Stomach (tissue), 9 donors: ENCODE results near the gene TMPRSS11B. TPM values are rescaled to one million over a fixed set of nuclear protein-coding genes. Genes with fewer than 3 reads are reported as not detected.
A peak's percentile ranks its signal among the peaks of the same experiment; 100 is the strongest.

ENCODE experiments used
- DNase-seq, 2 donors: peaks; one replicate each; pipeline versions ENCODE4 v3.0.0 to v3.0.0-alpha.2; 2013 to 2019
- H3K27ac ChIP-seq, 5 donors: fragments of 200-600 bp in 4 of 5; sonication (generic) in 4 of 5; one replicate each; pipeline ENCODE4 v1.5.1; 2013 to 2019; ENCODE audit warnings: mild to moderate bottlenecking in 1 of 5, moderate library complexity in 1 of 5
- H3K27me3 ChIP-seq, 3 donors: fragments of 200-600 bp; sonication (generic); one replicate each; pipeline ENCODE4 v1.5.1; 2017 to 2019; ENCODE audit warnings: mixed run types in 1 of 3
- H3K36me3 ChIP-seq, 4 donors: fragments of 200-600 bp; sonication (generic); 1 replicate in 3 of 4; 2 replicates in 1 of 4; pipeline ENCODE4 v1.5.1; 2016 to 2019
- H3K4me1 ChIP-seq, 4 donors: fragments of 200-600 bp; sonication (generic); one replicate each; pipeline ENCODE4 v1.5.1; 2016 to 2019
- H3K4me3 ChIP-seq, 4 donors: fragments of 200-600 bp; sonication (generic) in 3 of 4; one replicate each; pipeline ENCODE4 v1.5.1; 2016 to 2019; ENCODE audit warnings: mild to moderate bottlenecking in 1 of 4
- H3K9me3 ChIP-seq, 4 donors: fragments of 200-600 bp; sonication (generic); one replicate each; pipeline ENCODE4 v1.5.1; 2016 to 2019
- CTCF ChIP-seq, 7 experiments: fragments of 450-650 bp in 4 of 7; fragments of 200-600 bp in 3 of 7; sonication (generic) in 3 of 7; IDR thresholded peaks; one replicate each; pipeline ENCODE4 v1.5.1; 2016 to 2019; ENCODE audit warnings: antibody characterized with exemption in 7 of 7, control low read depth in 2 of 7, mild to moderate bottlenecking in 1 of 7
- EP300 ChIP-seq: sonication (generic); formaldehyde crosslinking; IDR thresholded peaks from one replicate; pipeline ENCODE4 v1.6.1; 2017; ENCODE audit warnings: antibody characterized with exemption
- POLR2A ChIP-seq, 4 donors: fragments of 450-650 bp; IDR thresholded peaks; one replicate each; pipeline ENCODE4 v1.6.1; 2016; ENCODE audit warnings: antibody characterized with exemption in 4 of 4, control low read depth in 2 of 4, mild to moderate bottlenecking in 1 of 4, moderate library complexity in 1 of 4
- POLR2AphosphoS5 ChIP-seq, 3 donors: sonication (generic); formaldehyde crosslinking; IDR thresholded peaks; one replicate each; pipeline ENCODE4 v1.6.1; 2016; ENCODE audit warnings: antibody characterized with exemption in 3 of 3
- WGBS, 5 donors: extraction: QIAGEN DNeasy Blood & Tissue Kit in 3 of 5; methylation state at CpG; one replicate each; pipeline versions ENCODE4 v1.1.5 to v1.1.7; 2013 to 2018; 5-methylcytosine and 5-hydroxymethylcytosine counted together
- intact Hi-C: fragments of 100-400 bp; cut with DNase I; formaldehyde crosslinking; loops from one replicate; pipeline ENCODE4 v1.15.1; 2023; ENCODE audit warnings: low total_unique reads
- polyA plus RNA-seq, 3 donors: library from polyadenylated mRNA; stranded (reverse); fragments of 200-250 nt; gene quantifications; one replicate each; pipeline ENCODE4 v1.2.3, GENCODE V29; 2013
- total RNA-seq, 5 donors: library from RNA; depleted of rRNA; stranded (reverse); fragments of >200 nt; gene quantifications; one replicate each; pipeline versions ENCODE4 v1.1.0 to v1.2.3, GENCODE V29; 2014 to 2016
- donor health status: healthy with polysubstance abuse.
- donor health status: Bipolar disorder and iron deficiency.
- donor health status: healthy.

Gene TMPRSS11B
- total and polyA plus RNA-seq, 8 donors: 1.5 to 80.3 TPM; not detected in 6

DNA sequence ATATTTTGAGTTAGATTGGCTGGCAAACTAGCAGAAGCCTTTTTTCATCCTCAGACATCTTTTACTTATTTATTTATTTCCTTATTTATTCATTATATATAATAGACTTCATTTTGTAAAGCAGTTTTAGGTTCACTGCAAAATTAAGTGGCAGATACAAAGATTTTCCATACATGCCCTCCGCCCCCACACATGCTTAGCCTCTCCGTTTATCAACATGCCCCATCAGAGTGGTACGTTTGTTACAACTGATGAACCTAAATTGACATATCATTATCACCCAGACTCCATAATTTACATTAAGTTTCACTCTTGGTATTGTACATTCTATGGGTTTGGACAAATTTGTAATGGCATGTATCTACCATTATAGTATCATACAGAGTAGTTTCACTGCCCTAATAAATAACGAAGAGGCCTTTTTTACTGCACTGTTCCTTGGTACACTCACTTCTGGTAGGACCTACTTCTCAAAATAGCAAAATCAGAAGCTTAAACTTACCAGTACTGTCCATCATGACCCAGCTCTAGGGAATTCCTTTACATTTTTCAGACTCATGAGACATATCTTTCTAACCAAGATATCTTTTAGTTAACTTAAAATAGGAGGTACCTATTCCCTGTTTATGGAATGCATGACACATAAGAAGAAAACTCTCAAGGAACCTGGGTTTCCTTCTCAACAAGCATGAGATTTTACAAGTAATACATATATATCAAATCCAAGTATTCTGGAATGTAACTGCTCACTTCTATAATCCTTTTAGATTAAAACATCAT, 4.8 kb upstream of the TMPRSS11B start:
- Histone ChIP-seq H3K27ac (no peak overlapping the region), H3K4me3 (no peak overlapping the region), H3K9me3 (no peaks in the 10 kb centered on the region), H3K4me1 (no peaks in the 10 kb centered on the region), H3K36me3 (no peaks in the 10 kb centered on the region), H3K27me3 (no peaks in the 10 kb centered on the region)
- 62 to 87% (median 75%) methylated on average over 4 of the region's 4 CpGs for WGBS, 5 donors
- no peak for DNase-seq
- intact Hi-C loops: no loop called here
- TF ChIP-seq POLR2AphosphoS5 (IDR thresholded peaks at IDR 0.05) (no peak), CTCF (IDR thresholded peaks at IDR 0.05) (no peak), EP300 (no peak), POLR2A (IDR thresholded peaks at IDR 0.05) (no peak)

DNA sequence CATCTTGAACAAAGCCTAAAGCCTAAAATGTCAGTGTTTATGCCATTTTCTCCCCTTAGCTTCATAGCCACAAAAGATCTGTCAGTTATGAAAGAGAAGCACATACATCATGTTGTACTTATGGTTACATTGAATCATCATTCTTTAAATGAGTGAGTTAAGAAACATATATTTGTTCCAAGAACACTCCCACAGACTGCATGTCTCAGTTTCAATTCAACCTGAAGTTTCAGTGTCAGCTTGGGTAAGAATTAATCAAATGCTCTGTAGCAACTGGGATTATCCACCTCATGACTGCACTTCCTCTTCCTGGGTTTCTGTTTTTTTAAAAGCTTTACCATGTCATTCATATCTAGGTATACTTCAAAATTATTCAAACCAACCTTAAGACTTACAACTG, 3.9 kb upstream of the TMPRSS11B start:
- intact Hi-C loops: no loop called here
- Histone ChIP-seq H3K27me3 (no peaks in the 10 kb centered on the region), H3K27ac (no peak overlapping the region), H3K9me3 (no peaks in the 10 kb centered on the region), H3K36me3 (no peaks in the 10 kb centered on the region), H3K4me1 (no peaks in the 10 kb centered on the region), H3K4me3 (no peak overlapping the region)
- TF ChIP-seq POLR2A (IDR thresholded peaks at IDR 0.05) (no peak), CTCF (IDR thresholded peaks at IDR 0.05) (no peak), POLR2AphosphoS5 (IDR thresholded peaks at IDR 0.05) (no peak), EP300 (no peak)
- DNase-seq: peak in 1 of 2 donors; percentile 5

- H3K36me3 ChIP-seq: no peaks in the 10 kb centered on the region
- H3K27me3 ChIP-seq: no peaks in the 10 kb centered on the region
- H3K4me3 ChIP-seq: no peak overlapping the region
- intact Hi-C loops: no loop called here
- no peaks in the 10 kb centered on the region for H3K4me1 ChIP-seq
- no peak overlapping the region for H3K27ac ChIP-seq
- no peak for DNase-seq
- TF ChIP-seq CTCF (IDR thresholded peaks at IDR 0.05): no peak
- no peak for TF ChIP-seq POLR2A (IDR thresholded peaks at IDR 0.05)
- no peak for TF ChIP-seq POLR2AphosphoS5 (IDR thresholded peaks at IDR 0.05)
- no peak for TF ChIP-seq EP300
- no peaks in the 10 kb centered on the region for H3K9me3 ChIP-seq
Observed at GRCh38 chr4:68240620-68241019, 4.9 kb downstream of the TMPRSS11B start.

GRCh38 chr4:68228568-68228967, 16.9 kb downstream of the TMPRSS11B start:
- Histone ChIP-seq H3K27ac (no peak overlapping the region), H3K4me3 (no peak overlapping the region), H3K27me3 (no peaks in the 10 kb centered on the region), H3K4me1 (no peaks in the 10 kb centered on the region), H3K9me3 (no peaks in the 10 kb centered on the region), H3K36me3 (no peaks in the 10 kb centered on the region)
- no peak for DNase-seq
- intact Hi-C loops: no loop called here
- TF ChIP-seq POLR2A (IDR thresholded peaks at IDR 0.05) (no peak), CTCF (IDR thresholded peaks at IDR 0.05) (no peak), POLR2AphosphoS5 (IDR thresholded peaks at IDR 0.05) (no peak), EP300 (no peak)
- 32 to 69% (median 54%) methylated on average over 1 of the region's 1 CpG for WGBS, 5 donors
